H9 (cell line): ENCODE data around the gene GPRIN1. TPM values are rescaled to one million over a fixed set of nuclear protein-coding genes. Genes with fewer than 3 reads are reported as not detected.
A peak's percentile ranks its signal among the peaks of the same experiment; 100 is the strongest.

Experiments used
- DNase-seq: peaks from one replicate; pipeline ENCODE4 v3.0.0-alpha.2; 2017
- H2AFZ ChIP-seq: one replicate; pipeline ENCODE4 v1.6.1; 2013; ENCODE audit warnings: mild to moderate bottlenecking, low read length, control low read depth, moderate library complexity
- H2AK5ac ChIP-seq: 2 replicates; pipeline ENCODE4 v1.6.1; 2013; ENCODE audit warnings: low read length, control low read depth, mixed read lengths; ENCODE audit not compliant: insufficient read length
- H2BK120ac ChIP-seq: one replicate; pipeline ENCODE4 v1.6.1; 2013; ENCODE audit warnings: low read depth, mild to moderate bottlenecking, low read length, control low read depth, inconsistent platforms; ENCODE audit not compliant: poor library complexity, severe bottlenecking
- H2BK12ac ChIP-seq: 2 replicates; pipeline ENCODE4 v1.6.1; 2013; ENCODE audit warnings: low read length, control low read depth, mixed read lengths, low read depth; ENCODE audit not compliant: insufficient read length
- H2BK15ac ChIP-seq: 2 replicates; pipeline ENCODE4 v1.6.1; 2013; ENCODE audit warnings: low read depth, low read length, control low read depth
- H2BK20ac ChIP-seq: one replicate; pipeline ENCODE4 v1.6.1; 2013; ENCODE audit warnings: low read depth, mild to moderate bottlenecking, low read length, control low read depth, inconsistent platforms; ENCODE audit not compliant: poor library complexity, severe bottlenecking
- H2BK5ac ChIP-seq: 2 replicates; pipeline ENCODE4 v1.6.1; 2013; ENCODE audit warnings: low read length, control low read depth, mixed read lengths; ENCODE audit not compliant: insufficient read length
- H3K14ac ChIP-seq: 2 replicates; pipeline ENCODE4 v1.6.1; 2013; ENCODE audit warnings: low read length, control low read depth; ENCODE audit not compliant: insufficient read depth
- H3K18ac ChIP-seq: 2 replicates; pipeline ENCODE4 v1.6.1; 2013; ENCODE audit warnings: low read depth, mild to moderate bottlenecking, mixed read lengths, low read length, control low read depth; ENCODE audit not compliant: insufficient read length
- H3K23ac ChIP-seq: 2 replicates; pipeline ENCODE4 v1.6.1; 2013; ENCODE audit warnings: low read length, control low read depth, mixed read lengths, low read depth; ENCODE audit not compliant: insufficient read length
- H3K23me2 ChIP-seq: 2 replicates; pipeline ENCODE4 v1.6.1; 2013; ENCODE audit warnings: low read depth, mild to moderate bottlenecking, mixed read lengths, low read length, control low read depth; ENCODE audit not compliant: insufficient read length, poor library complexity, severe bottlenecking
- H3K27ac ChIP-seq: 2 replicates; pipeline ENCODE4 v1.5.1; 2013; ENCODE audit warnings: low read length, control low read depth, mixed read lengths, low read depth; ENCODE audit not compliant: insufficient read length
- H3K27me3 ChIP-seq: 2 replicates; pipeline ENCODE4 v1.6.1; 2013; ENCODE audit warnings: low read length, control low read depth, inconsistent platforms; ENCODE audit not compliant: insufficient read depth
- H3K4ac ChIP-seq: 2 replicates; pipeline ENCODE4 v1.6.1; 2013; ENCODE audit warnings: low read depth, mild to moderate bottlenecking, control low read depth, inconsistent platforms, low read length, moderate library complexity
- H3K4me1 ChIP-seq: 2 replicates; pipeline ENCODE4 v1.6.1; 2013; ENCODE audit warnings: low read length, control low read depth, inconsistent platforms; ENCODE audit not compliant: insufficient read depth
- H3K4me2 ChIP-seq: 2 replicates; pipeline ENCODE4 v1.6.1; 2013; ENCODE audit warnings: low read length, control low read depth, mixed read lengths; ENCODE audit not compliant: insufficient read length, insufficient read depth
- H3K56ac ChIP-seq: 2 replicates; pipeline ENCODE4 v1.6.1; 2013; ENCODE audit warnings: low read depth, mild to moderate bottlenecking, mixed read lengths, low read length, control low read depth; ENCODE audit not compliant: insufficient read length
- H3K79me1 ChIP-seq: 2 replicates; pipeline ENCODE4 v1.6.1; 2013; ENCODE audit warnings: low read depth, mild to moderate bottlenecking, moderate library complexity, low read length, control low read depth, inconsistent platforms; ENCODE audit not compliant: insufficient read depth, poor library complexity, severe bottlenecking
- H3K79me2 ChIP-seq: 2 replicates; pipeline ENCODE4 v1.6.1; 2013; ENCODE audit warnings: low read length, control low read depth, inconsistent platforms; ENCODE audit not compliant: insufficient read depth
- H3K9ac ChIP-seq: 2 replicates; pipeline ENCODE4 v1.6.1; 2013; ENCODE audit warnings: low read length, control low read depth, mixed read lengths; ENCODE audit not compliant: insufficient read length; ENCODE audit errors: extremely low read depth
- H3K9me3 ChIP-seq: one replicate; pipeline ENCODE4 v1.6.1; 2013; ENCODE audit warnings: low read depth, low read length, inconsistent platforms; ENCODE audit not compliant: control insufficient read depth
- H3T11ph ChIP-seq: one replicate; pipeline ENCODE4 v1.6.1; 2013; ENCODE audit warnings: mild to moderate bottlenecking, low read length, control low read depth, inconsistent platforms
- H4K20me1 ChIP-seq: one replicate; pipeline ENCODE4 v1.6.1; 2013; ENCODE audit not compliant: control insufficient read depth, insufficient read length, insufficient read depth
- H4K5ac ChIP-seq: 2 replicates; pipeline ENCODE4 v1.6.1; 2013; ENCODE audit warnings: low read depth, mild to moderate bottlenecking, mixed read lengths, low read length, control low read depth; ENCODE audit not compliant: insufficient read length
- H4K8ac ChIP-seq: replicated peaks from 2 replicates; pipeline ENCODE4 v1.6.1; 2013; ENCODE audit warnings: low read length, control low read depth, mixed read lengths, low read depth; ENCODE audit not compliant: insufficient read length
- H4K91ac ChIP-seq: 2 replicates; pipeline ENCODE4 v1.6.1; 2013; ENCODE audit warnings: low read depth, mild to moderate bottlenecking, moderate library complexity, mixed read lengths, low read length, control low read depth; ENCODE audit not compliant: insufficient read length
- H3K27ac Mint-ChIP-seq, 3 experiments: 2 replicates in 2 of 3; 3 replicates in 1 of 3; pipeline ENCODE4 v1.8.0; 2020 to 2021; ENCODE audit warnings: mixed read lengths in 3 of 3, mild to moderate bottlenecking in 1 of 3, moderate library complexity in 1 of 3
- H3K27me3 Mint-ChIP-seq: 2 replicates; pipeline ENCODE4 v1.8.0; 2021; ENCODE audit warnings: low read depth, mild to moderate bottlenecking, moderate library complexity, mixed read lengths
- H3K36me3 Mint-ChIP-seq, 3 experiments: 2 replicates in 2 of 3; 3 replicates in 1 of 3; pipeline ENCODE4 v1.8.0; 2020 to 2021; ENCODE audit warnings: low read depth in 3 of 3, mixed read lengths in 3 of 3; ENCODE audit not compliant: insufficient read depth in 1 of 3
- H3K4me1 Mint-ChIP-seq, 2 experiments: 2 replicates each; pipeline ENCODE4 v1.8.0; 2020; ENCODE audit warnings: mixed read lengths in 2 of 2
- H3K4me3 Mint-ChIP-seq, 2 experiments: 2 replicates in 1 of 2; 3 replicates in 1 of 2; pipeline ENCODE4 v1.8.0; 2020 to 2021; ENCODE audit warnings: mild to moderate bottlenecking in 2 of 2, mixed read lengths in 2 of 2, moderate library complexity in 1 of 2
- H3K9me3 Mint-ChIP-seq, 2 experiments: 2 replicates in 1 of 2; 3 replicates in 1 of 2; pipeline ENCODE4 v1.8.0; 2020; ENCODE audit warnings: mild to moderate bottlenecking in 2 of 2, mixed read lengths in 2 of 2, moderate library complexity in 1 of 2
- CTCF ChIP-seq: fragments of 200-600 bp; sonication (generic); conservative IDR thresholded peaks from 3 replicates; pipeline ENCODE4 v1.8.0; 2021; ENCODE audit warnings: antibody characterized with exemption, mild to moderate bottlenecking
- WGBS: extraction: QIAGEN DNeasy Blood & Tissue Kit; methylation state at CpG from one replicate; pipeline ENCODE4 v1.1.7; 2013; ENCODE audit warnings: missing lambda C conversion rate, low lambda C conversion rate, mixed read lengths; ENCODE audit not compliant: insufficient read length; ENCODE audit errors: extremely low coverage; 5-methylcytosine and 5-hydroxymethylcytosine counted together
- total RNA-seq: library from RNA; stranded (reverse); gene quantifications from 2 replicates; pipeline ENCODE4 v1.2.1, GENCODE V29; 2021

The GPRIN1 gene
- total RNA-seq, 1 experiment from 2014 or later = 10.8 TPM

- H3K79me1 ChIP-seq = no peaks in the 10 kb centered on the region
- WGBS = no CpG with 5 or more reads among the region's 13 CpGs
These were observed 46.6 kb upstream of the GPRIN1 start for GRCh38 chr5:176656467-176656990.

More at GRCh38 chr5:176656467-176656990, 46.6 kb upstream of the GPRIN1 start:
- H3K23me2 ChIP-seq = no peaks in the 10 kb centered on the region
- no peak overlapping the region for H3K14ac ChIP-seq
- no peak overlapping the region for H3K27ac ChIP-seq
- no peaks in the 10 kb centered on the region for H3K9me3 ChIP-seq
- no peak overlapping the region for H3K9ac ChIP-seq
- no peak overlapping the region for H2BK120ac ChIP-seq
- H3K4me1 ChIP-seq = no peaks in the 10 kb centered on the region
- H4K5ac ChIP-seq = no peak overlapping the region
- H4K20me1 ChIP-seq = no peaks in the 10 kb centered on the region
- no peak overlapping the region for H2BK20ac ChIP-seq
- no peak overlapping the region for H3K23ac ChIP-seq
- no peak overlapping the region for H2BK5ac ChIP-seq
- H3K4me2 ChIP-seq = no peak overlapping the region
- no peak for DNase-seq
- peak overlapping the region in 1 of 2 experiments; percentile 26; a peak in 1 of 5 replicates for H3K4me3 Mint-ChIP-seq
- H4K8ac ChIP-seq = no peak overlapping the region
- no peak overlapping the region for H2BK12ac ChIP-seq
- H2BK15ac ChIP-seq = no peak overlapping the region
- no peaks in the 10 kb centered on the region for H3K79me2 ChIP-seq
- H3T11ph ChIP-seq = no peak overlapping the region
- no peak overlapping the region for H3K18ac ChIP-seq
- TF ChIP-seq CTCF = no peak
- peak overlapping the region in 1 of 3 experiments; percentile 12; a peak in 2 of 7 replicates for H3K27ac Mint-ChIP-seq
- H3K27me3 ChIP-seq = no peaks in the 10 kb centered on the region
- peaks cover 8 to 15% of the 10 kb centered on the region in 2 experiments for H3K4me1 Mint-ChIP-seq
- H3K27me3 Mint-ChIP-seq = no peaks in the 10 kb centered on the region; the same call in 1 of the 2 replicates
- H3K9me3 Mint-ChIP-seq = no peaks in the 10 kb centered on the region
- no peak overlapping the region for H2AK5ac ChIP-seq
- H3K56ac ChIP-seq = no peak overlapping the region
- H4K91ac ChIP-seq = no peak overlapping the region
- no peak overlapping the region for H3K4ac ChIP-seq
- H2AFZ ChIP-seq = no peak overlapping the region
- H3K36me3 Mint-ChIP-seq = peaks cover 5 to 36% (median 23%) of the 10 kb centered on the region in 3 experiments; a peak in 6 of 7 replicates
